ENCODE results near the gene NRG4.

The NRG4 gene

GRCh38 chr15:75891895-75892294 is 120.3 kb downstream of the NRG4 start:
- H3K36me3 Mint-ChIP-seq (ENCODE audit: low read depth), result peaks cover 50% of the 10 kb centered on the region
- H3K27ac Mint-ChIP-seq, result peak overlapping the region; percentile 80
- H3K4me3 Mint-ChIP-seq, result no peak overlapping the region
- H3K27me3 Mint-ChIP-seq, result no peaks in the 10 kb centered on the region
- peaks cover 11% of the 10 kb centered on the region for H3K4me1 Mint-ChIP-seq (ENCODE audit: low read depth)
- no peaks in the 10 kb centered on the region for H3K9me3 Mint-ChIP-seq
- no peak for DNase-seq

Data from activated T-cell treated with anti-CD3 and anti-CD28 coated beads, Interleukin-2, amount 50 U/mL, for 24 hours (primary cell).